Adrenal gland (tissue), 5 donors: ENCODE results near the gene BTG1.

ENCODE experiments used
- POLR2A ChIP-seq, 2 donors: fragments of 450-650 bp; IDR thresholded peaks; one replicate each; pipeline ENCODE4 v1.6.1; 2017; ENCODE audit warnings: antibody characterized with exemption in 2 of 2, mild to moderate bottlenecking in 2 of 2, moderate library complexity in 1 of 2
- TF ChIP-seq, protein P1 (sequence below), 6 experiments: fragments of 450-650 bp in 4 of 6; fragments of 200-600 bp in 2 of 6; sonication (generic) in 1 of 6; IDR thresholded peaks; 1 replicate in 5 of 6; 2 replicates in 1 of 6; pipeline versions ENCODE4 v1.5.1 to v1.8.0; 2016 to 2021; ENCODE audit warnings: antibody characterized with exemption in 6 of 6, mild to moderate bottlenecking in 2 of 6, moderate library complexity in 1 of 6
- donor health status: DM: no; HTN: no; CAD: no.

DNA sequence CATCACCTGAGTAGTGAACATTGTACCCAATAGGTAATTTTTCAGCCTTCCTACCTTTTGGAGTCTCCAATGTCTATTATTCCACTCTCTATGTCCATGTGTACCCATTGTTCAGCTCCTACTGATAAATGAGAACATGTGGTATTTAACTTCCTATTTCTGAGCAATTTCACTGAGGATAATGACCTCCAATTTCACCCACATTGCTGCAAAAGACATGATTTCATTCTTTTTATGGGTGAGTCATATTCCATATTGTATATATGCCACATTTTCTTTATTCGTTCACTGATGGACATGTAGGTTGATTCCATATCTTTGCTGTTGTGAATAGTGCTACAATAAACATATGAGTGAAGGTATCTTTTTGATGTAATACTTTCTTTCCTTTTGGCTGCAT is 16.4 kb upstream of the BTG1 start:
- TF ChIP-seq, protein P1, sequence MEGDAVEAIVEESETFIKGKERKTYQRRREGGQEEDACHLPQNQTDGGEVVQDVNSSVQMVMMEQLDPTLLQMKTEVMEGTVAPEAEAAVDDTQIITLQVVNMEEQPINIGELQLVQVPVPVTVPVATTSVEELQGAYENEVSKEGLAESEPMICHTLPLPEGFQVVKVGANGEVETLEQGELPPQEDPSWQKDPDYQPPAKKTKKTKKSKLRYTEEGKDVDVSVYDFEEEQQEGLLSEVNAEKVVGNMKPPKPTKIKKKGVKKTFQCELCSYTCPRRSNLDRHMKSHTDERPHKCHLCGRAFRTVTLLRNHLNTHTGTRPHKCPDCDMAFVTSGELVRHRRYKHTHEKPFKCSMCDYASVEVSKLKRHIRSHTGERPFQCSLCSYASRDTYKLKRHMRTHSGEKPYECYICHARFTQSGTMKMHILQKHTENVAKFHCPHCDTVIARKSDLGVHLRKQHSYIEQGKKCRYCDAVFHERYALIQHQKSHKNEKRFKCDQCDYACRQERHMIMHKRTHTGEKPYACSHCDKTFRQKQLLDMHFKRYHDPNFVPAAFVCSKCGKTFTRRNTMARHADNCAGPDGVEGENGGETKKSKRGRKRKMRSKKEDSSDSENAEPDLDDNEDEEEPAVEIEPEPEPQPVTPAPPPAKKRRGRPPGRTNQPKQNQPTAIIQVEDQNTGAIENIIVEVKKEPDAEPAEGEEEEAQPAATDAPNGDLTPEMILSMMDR (IDR thresholded peaks at IDR 0.05) = no peak
- no peak for TF ChIP-seq POLR2A (IDR thresholded peaks at IDR 0.05)
